ENCODE data around the gene DLX4.
A peak's percentile ranks its signal among the peaks of the same experiment; 100 is the strongest.

The DLX4 gene

DNA sequence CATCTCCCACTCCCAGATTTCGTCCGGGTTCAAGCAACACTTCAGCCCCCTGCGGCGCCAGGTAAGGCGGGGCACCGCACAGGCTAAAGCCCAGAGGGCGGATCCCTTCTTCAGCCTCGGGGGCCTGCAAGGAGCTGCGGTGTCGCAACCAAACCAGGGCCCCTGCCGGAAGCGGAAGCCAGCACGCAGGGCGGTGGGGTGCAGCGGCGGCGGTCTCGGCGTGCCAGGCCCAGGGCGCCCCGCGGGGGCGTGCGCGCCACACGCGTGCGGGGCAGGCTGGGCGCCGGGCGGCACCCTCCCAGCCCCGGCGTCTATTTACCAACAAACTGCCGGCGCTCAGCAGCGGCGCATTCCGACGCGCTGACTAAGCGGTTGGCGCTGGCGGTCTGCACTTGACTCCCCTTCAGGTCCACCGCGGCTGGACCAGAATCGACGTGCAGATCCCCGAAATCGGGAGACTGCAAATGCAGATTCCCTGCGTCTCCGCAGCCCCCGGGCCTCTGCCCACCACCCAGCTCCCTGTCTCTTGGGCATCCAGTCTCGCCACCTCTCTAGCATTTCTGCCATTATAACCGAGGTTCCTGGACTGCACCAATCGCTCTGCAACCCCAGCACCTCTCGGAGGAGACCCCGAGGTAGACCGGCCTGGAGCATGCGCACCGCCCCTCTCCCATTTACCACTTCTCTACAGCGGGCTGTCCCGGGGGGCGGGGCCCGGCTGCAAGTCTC, 421 bp upstream of the DLX4 start:
- DNase-seq (ENCODE audit: low spot score): peak; percentile 78

GRCh38 chr17:49969795-49970389, 902 bp downstream of the DLX4 start:
- DNase-seq (ENCODE audit: low spot score): no peak

DNA sequence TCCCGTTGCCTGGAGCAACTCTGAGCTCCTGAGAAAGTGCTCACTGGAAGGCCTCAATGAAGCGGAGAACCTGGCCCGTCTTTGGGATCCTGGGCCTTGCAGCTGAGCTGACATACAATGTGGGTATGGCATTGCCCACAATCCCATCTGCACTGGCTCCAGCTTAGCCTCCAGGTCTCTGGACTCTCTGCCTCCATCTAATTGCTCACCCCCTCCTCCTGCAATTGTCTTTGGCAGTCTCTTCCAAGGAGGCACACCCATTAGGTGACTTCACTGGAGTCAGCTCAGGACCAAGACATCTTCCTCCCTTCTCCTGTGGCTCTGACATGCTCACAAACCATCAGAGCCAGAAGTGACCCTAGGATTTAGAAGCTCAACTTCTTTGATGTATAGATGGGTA, 1.5 kb downstream of the DLX4 start:
- DNase-seq (ENCODE audit: low spot score): no peak

- DNase-seq (ENCODE audit: low spot score): no peak
Measured at GRCh38 chr17:49971199-49971847, 2.3 kb downstream of the DLX4 start.

- no peak for DNase-seq (ENCODE audit: low spot score)
Measured at GRCh38 chr17:49971848-49972485, 3.0 kb downstream of the DLX4 start.

- DNase-seq (ENCODE audit: low spot score): no peak
Measured at GRCh38 chr17:49972486-49973270, 3.7 kb downstream of the DLX4 start.

GRCh38 chr17:49973271-49973615, 4.3 kb downstream of the DLX4 start:
- no peak for DNase-seq (ENCODE audit: low spot score)

GRCh38 chr17:49975531-49975930, 6.5 kb downstream of the DLX4 start:
- DNase-seq (ENCODE audit: low spot score): no peak

DNA sequence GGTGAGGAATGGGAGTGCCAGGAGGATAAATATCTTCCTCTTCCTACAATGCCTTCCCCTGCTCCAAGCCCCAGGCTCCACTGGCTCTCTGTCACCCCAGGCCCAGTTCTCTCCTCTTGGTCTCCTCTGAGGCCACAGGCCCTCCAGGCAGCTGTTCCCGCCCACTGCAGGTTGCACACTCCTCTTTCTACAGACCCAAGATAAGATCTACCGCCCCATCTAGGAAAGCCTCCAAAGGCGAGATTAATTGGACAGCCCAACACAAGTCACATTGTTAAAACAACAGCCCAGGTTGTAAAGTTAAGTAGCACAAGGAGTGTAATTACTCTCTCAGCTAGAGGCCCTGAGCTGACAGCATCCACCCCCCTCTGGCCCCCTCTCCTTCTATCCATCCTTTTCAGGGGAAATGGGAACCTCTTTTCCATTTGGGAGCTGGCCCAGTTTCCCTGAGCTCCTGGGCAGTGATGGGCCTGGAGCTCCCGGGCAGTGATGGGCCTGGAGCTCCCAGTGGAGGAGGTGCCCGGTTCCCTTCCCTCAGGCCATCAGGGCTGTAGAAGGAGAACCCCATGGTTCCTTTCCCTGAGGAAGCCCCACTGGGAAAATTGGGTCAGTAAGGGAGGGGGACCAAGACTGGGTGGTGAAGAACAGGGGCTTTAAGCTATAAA, 7.3 kb downstream of the DLX4 start:
- no peak for DNase-seq (ENCODE audit: low spot score)

DNA sequence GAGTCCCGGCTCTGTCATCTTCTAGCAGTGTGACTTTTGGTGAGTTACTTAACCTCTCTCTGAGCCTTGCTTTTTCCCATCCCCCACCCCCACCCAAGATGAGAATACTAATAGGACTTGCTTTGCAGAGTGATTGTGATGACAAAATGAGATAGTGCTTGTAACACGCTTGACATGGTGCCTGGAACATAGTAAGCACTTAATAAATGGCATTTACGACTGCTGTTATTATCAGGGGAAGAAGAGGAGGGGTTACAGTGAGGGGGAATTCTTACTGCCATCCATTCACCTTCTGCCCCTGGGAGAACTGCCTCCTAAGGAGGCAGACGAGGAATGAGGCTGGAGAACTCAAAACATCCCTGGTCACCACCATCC, 7.8 kb downstream of the DLX4 start:
- DNase-seq (ENCODE audit: low spot score): no peak

GRCh38 chr17:49977463-49978389, 8.7 kb downstream of the DLX4 start:
- no peak for DNase-seq (ENCODE audit: low spot score)

DNA sequence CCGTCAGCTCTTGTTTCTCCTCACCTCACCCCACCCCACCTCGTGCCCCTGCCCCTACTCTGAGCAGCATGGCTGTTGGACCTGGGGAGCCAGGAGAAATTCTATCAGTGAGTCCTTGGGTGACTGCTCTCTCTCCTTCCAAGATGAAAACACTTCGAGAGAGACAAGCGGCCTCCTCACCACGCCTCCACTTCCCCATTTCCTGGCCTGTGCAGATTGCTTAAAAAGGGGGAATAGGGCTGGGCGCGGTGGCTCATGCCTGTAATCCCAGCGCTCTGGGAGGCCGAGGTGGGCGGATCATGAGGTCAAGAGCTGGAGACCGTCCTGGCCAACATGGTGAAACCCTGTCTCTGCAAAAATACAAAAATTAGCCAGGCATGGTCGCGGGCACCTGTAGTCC, 9.5 kb downstream of the DLX4 start:
- DNase-seq (ENCODE audit: low spot score): no peak

DNA sequence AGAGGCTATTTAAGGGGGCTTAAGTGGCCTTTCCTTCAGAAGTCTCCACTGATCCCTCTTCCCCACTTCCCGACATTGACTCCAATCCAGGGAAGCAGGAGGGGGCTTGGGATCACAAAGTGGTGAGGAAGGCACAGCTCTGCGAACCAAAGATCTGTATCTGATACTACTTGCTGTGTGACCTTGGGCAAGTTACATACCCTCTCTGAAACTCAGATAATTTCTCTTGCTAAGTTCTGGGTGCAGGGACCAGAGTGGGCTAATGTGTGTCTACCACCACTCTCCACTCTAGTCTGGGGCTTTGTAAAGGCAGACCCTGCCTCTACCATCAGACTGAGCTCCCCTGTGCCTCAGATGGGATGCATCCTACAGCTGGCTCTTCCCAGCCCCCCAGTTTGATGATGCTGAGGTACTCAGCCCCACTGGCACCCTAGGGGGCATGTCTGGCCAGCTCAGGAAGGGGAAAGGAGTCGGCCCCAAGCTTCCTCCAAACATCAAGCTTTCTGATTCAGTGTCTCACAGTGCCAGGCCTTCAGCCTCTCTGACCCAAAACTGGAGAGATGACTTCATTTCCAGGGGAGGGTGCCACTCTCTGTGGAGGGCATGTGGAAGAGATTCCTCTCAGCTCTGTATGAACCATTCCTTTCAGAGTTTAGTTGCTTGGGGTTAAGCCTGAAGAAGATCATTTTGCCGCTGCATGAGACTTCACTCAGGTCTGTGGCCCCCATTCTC, 10.9 kb downstream of the DLX4 start:
- DNase-seq (ENCODE audit: low spot score): no peak

- no peak for DNase-seq (ENCODE audit: low spot score)
Measured at GRCh38 chr17:49980703-49981197, 11.8 kb downstream of the DLX4 start.

GRCh38 chr17:49984283-49984682, 15.3 kb downstream of the DLX4 start:
- DNase-seq (ENCODE audit: low spot score): no peak

DNA sequence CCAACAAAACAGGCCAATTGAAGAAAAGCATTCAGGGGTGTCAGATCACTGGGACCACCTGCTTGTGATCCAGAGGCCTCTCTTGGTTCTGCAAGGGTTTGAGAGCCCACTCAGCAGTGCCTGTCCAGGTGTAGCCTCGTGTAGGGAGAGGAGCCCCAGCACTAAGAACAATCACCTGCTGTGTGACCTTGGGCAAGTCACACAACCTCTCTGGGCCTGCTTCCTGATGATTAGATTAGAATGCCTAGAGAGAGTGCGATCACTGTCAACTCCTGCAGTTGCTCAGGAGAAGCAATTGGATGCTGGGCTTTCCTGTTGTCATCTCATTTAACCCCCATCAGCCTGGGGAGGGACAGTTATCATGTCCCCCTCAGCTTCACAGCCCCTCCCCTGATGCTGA, 15.8 kb downstream of the DLX4 start:
- no peak for DNase-seq (ENCODE audit: low spot score)

DNA sequence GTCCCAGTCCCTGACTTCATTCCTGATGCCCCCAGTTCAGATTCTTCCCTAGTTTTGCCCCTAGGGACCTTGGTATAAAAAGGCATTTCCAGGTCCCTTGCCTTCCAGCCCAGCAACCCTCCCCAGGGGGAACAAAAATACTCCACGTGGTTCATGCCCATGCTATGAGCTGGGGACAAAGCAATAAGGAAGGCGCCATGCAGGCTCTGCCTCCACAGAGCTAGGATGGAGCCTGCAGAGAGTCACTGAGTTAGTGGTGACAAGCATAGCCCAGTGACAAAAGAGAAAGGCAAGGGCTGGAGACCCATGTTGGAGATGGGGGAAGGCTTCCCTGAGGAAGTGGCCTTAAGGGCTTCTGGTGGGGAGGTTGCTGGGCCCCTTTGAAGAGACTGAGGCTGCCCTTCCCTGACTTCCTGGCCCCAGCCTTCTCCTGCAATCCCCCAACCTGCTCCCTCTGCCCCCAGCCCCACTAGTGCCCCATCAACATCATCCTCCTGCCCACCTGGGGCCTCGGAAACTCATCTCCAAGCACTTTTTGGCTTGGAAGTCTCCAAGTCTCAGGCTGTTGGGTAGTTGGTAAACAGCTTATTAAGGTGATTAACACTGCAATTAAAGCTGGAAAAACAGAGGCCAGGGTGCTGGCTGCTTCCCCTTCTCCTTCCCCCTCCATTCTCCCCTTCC, 16.5 kb downstream of the DLX4 start:
- DNase-seq (ENCODE audit: low spot score): no peak

GRCh38 chr17:49986396-49987289, 17.7 kb downstream of the DLX4 start:
- DNase-seq (ENCODE audit: low spot score): no peak
